ENCODE measurements around the gene DACT1.
"Not testable (repeated sequence)": the region's sequence is repeated elsewhere in the genome, so short reads cannot be mapped to it uniquely, and the experiment has no call there.

- TF ChIP-seq POLR2AphosphoS5, POLR2A, CTCF (IDR thresholded peaks at IDR 0.05): not testable (repeated sequence)
These were observed 49.4 kb upstream of the DACT1 start for GRCh38 chr14:58588321-58588720.
